NCI-H524 (cell line): ENCODE measurements around the gene SIRT1.
"Not testable (repeated sequence)": the region's sequence is repeated elsewhere in the genome, so short reads cannot be mapped to it uniquely, and the experiment has no call there.

Source experiments
- DNase-seq, 2 experiments: peaks; one replicate each; lab custom pipeline; 2025; lab: John Stamatoyannopoulos, UW

Gene SIRT1

GRCh38 chr10:67884313-67884841, at the start of gene SIRT1:
SIRT1 (plus strand) TSS chr10:67884656; CDS start chr10:67884722, 66 bp downstream.
- DNase-seq: peak; percentile 60 to 80

- DNase-seq: peak; percentile 19 to 26
These were observed 48.7 kb upstream of the SIRT1 start for GRCh38 chr10:67835541-67836394.

GRCh38 chr10:67836488-67836887, 48.0 kb upstream of the SIRT1 start:
- peak in 1 of 2 experiments; percentile 10 for DNase-seq

GRCh38 chr10:67836972-67837371, 47.5 kb upstream of the SIRT1 start:
- no peak for DNase-seq

GRCh38 chr10:67837541-67838314, 46.7 kb upstream of the SIRT1 start, which contains the start of gene DNAJC12:
DNAJC12 (minus strand) TSS chr10:67838188; CDS start chr10:67838011, 177 bp downstream.
- DNase-seq: peak; percentile 24 to 75

- DNase-seq: not testable (repeated sequence)
These were observed 44.9 kb upstream of the SIRT1 start for GRCh38 chr10:67839511-67839910.

- DNase-seq: no peak
These were observed 44.5 kb upstream of the SIRT1 start for GRCh38 chr10:67839951-67840350.

- no peak for DNase-seq
These were observed 42.7 kb upstream of the SIRT1 start for GRCh38 chr10:67841737-67842136.

GRCh38 chr10:67843284-67843683, 41.2 kb upstream of the SIRT1 start:
- no peak for DNase-seq

GRCh38 chr10:67849331-67850011, 35.0 kb upstream of the SIRT1 start:
- peak; percentile 53 to 72 for DNase-seq

GRCh38 chr10:67851186-67851585, 33.3 kb upstream of the SIRT1 start:
- DNase-seq: no peak

- no peak for DNase-seq
These were observed 31.7 kb upstream of the SIRT1 start for GRCh38 chr10:67852761-67853160.

- peak; percentile 1 to 57 for DNase-seq
These were observed 30.9 kb upstream of the SIRT1 start for GRCh38 chr10:67853512-67853911.

GRCh38 chr10:67858971-67859370, 25.5 kb upstream of the SIRT1 start:
- DNase-seq: no peak

GRCh38 chr10:67861750-67862432, 22.6 kb upstream of the SIRT1 start:
- DNase-seq: no peak

GRCh38 chr10:67863094-67863493, 21.4 kb upstream of the SIRT1 start:
- no peak for DNase-seq

- DNase-seq: no peak
These were observed 19.7 kb upstream of the SIRT1 start for GRCh38 chr10:67864607-67865371.

GRCh38 chr10:67868132-67868531, 16.3 kb upstream of the SIRT1 start:
- no peak for DNase-seq

- DNase-seq: no peak
These were observed 14.5 kb upstream of the SIRT1 start for GRCh38 chr10:67869996-67870395.

GRCh38 chr10:67875340-67876238, 8.9 kb upstream of the SIRT1 start:
- no peak for DNase-seq
